Measurements from ENCODE around the gene STRBP.

DNA sequence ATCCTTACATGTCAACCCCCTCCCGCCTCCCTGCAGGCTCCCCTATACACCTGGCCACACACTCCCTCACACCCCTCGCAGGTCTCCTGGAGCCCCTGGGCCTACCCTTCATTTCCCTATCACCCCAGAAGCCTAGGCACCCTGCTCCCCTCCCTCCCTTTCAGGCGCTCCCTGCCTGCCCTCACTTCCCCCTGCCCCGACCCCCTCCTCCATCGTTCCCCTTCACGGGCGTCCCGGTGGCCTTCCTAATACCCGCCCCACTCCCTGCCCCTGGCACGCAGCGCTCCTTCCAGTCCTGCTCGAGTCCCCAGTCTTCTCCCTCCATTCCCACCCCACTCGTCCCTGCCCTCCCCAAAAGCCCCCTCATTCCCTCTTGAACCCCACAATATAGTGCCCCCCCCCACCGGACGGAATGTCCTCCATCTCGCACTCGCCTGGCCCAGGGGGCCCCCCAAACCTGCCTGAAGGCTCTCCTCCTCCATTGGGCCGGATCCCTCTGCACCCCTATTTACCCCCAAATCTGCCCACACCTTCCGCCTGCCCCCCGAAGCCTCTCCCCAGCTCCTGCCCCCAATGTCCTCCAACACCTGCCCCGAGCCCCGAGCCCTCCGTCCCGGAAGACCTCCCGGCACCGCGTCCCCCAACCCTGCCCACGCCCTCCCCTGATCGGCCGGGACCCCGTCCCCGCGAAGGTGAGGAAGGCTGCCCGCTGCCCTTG is 746 bp downstream of the STRBP start:
- no peak for TF ChIP-seq POLR2A (IDR thresholded peaks at IDR 0.05)
- TF ChIP-seq, protein P1, sequence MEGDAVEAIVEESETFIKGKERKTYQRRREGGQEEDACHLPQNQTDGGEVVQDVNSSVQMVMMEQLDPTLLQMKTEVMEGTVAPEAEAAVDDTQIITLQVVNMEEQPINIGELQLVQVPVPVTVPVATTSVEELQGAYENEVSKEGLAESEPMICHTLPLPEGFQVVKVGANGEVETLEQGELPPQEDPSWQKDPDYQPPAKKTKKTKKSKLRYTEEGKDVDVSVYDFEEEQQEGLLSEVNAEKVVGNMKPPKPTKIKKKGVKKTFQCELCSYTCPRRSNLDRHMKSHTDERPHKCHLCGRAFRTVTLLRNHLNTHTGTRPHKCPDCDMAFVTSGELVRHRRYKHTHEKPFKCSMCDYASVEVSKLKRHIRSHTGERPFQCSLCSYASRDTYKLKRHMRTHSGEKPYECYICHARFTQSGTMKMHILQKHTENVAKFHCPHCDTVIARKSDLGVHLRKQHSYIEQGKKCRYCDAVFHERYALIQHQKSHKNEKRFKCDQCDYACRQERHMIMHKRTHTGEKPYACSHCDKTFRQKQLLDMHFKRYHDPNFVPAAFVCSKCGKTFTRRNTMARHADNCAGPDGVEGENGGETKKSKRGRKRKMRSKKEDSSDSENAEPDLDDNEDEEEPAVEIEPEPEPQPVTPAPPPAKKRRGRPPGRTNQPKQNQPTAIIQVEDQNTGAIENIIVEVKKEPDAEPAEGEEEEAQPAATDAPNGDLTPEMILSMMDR (IDR thresholded peaks at IDR 0.05) = no peak

Measured in prostate gland (tissue), 2 donors.